Transverse colon (tissue), 4 donors: ENCODE measurements around the gene ZDHHC7. TPM values are rescaled to one million over a fixed set of nuclear protein-coding genes. Genes with fewer than 3 reads are reported as not detected.

Experiments
- DNase-seq: peaks from one replicate; pipeline ENCODE4 v3.0.0-alpha.2; 2019
- H3K27ac ChIP-seq, 4 donors: fragments of 200-600 bp; sonication (generic); 2 replicates each; pipeline ENCODE4 v1.5.1; 2016 to 2018; ENCODE audit warnings: inconsistent platforms in 4 of 4
- H3K27me3 ChIP-seq: fragments of 200-600 bp; sonication (generic); 2 replicates; pipeline ENCODE4 v1.5.1; 2017; ENCODE audit warnings: inconsistent platforms
- H3K36me3 ChIP-seq, 4 donors: fragments of 200-600 bp; sonication (generic); 2 replicates each; pipeline ENCODE4 v1.5.1; 2017 to 2019; ENCODE audit warnings: inconsistent platforms in 4 of 4
- H3K4me1 ChIP-seq, 4 donors: fragments of 200-600 bp; sonication (generic); 2 replicates each; pipeline ENCODE4 v1.5.1; 2017 to 2020; ENCODE audit warnings: inconsistent platforms in 4 of 4
- H3K4me3 ChIP-seq, 4 donors: fragments of 200-600 bp; sonication (generic); 1 replicate in 1 of 4; 2 replicates in 3 of 4; pipeline versions ENCODE4 v1.5.1 to v1.6.1; 2017 to 2019; ENCODE audit warnings: inconsistent platforms in 4 of 4
- H3K9me3 ChIP-seq, 2 donors: fragments of 200-600 bp; sonication (generic); 2 replicates each; pipeline ENCODE4 v1.5.1; 2017 to 2019; ENCODE audit warnings: inconsistent platforms in 2 of 2
- CTCF ChIP-seq, 5 experiments: fragments of 200-600 bp in 3 of 5; fragments of 450-650 bp in 2 of 5; sonication (generic) in 3 of 5; IDR thresholded peaks; 1 replicate in 2 of 5; 2 replicates in 3 of 5; pipeline ENCODE4 v1.5.1; 2016 to 2017; ENCODE audit warnings: antibody characterized with exemption in 5 of 5, inconsistent platforms in 3 of 5, mild to moderate bottlenecking in 2 of 5, moderate library complexity in 1 of 5
- EP300 ChIP-seq: sonication (generic); formaldehyde crosslinking; IDR thresholded peaks from one replicate; pipeline ENCODE4 v1.6.1; 2017; ENCODE audit warnings: antibody characterized with exemption, low read depth
- POLR2A ChIP-seq: fragments of 450-650 bp; IDR thresholded peaks from one replicate; pipeline ENCODE4 v1.6.1; 2016; ENCODE audit warnings: antibody characterized with exemption, mild to moderate bottlenecking, moderate library complexity
- POLR2AphosphoS5 ChIP-seq, 3 donors: sonication (generic); formaldehyde crosslinking; IDR thresholded peaks; one replicate each; pipeline ENCODE4 v1.6.1; 2016; ENCODE audit warnings: antibody characterized with exemption in 3 of 3
- WGBS, 2 donors: methylation state at CpG; one replicate each; pipeline ENCODE4 v1.1.5; 2018; ENCODE audit warnings: low coverage in 1 of 2; 5-methylcytosine and 5-hydroxymethylcytosine counted together
- in situ Hi-C, 4 donors: fragments of 200-750 bp; cut with MboI; loops; one replicate each; pipeline versions ENCODE4 v1.15.0 to v1.15.1; 2017; ENCODE audit warnings: low sequenced_read_pairs in 3 of 4, low pct_ligation_motif_present in 1 of 4, low pct_unique_long_range_greater_than_20kb in 1 of 4
- intact Hi-C: fragments of 100-400 bp; cut with DNase I; formaldehyde crosslinking; loops from one replicate; pipeline ENCODE4 v1.15.1; 2023; ENCODE audit warnings: low total_unique reads
- total RNA-seq, 4 donors: library from RNA; depleted of rRNA; stranded (reverse); fragments of >200 nt; gene quantifications; one replicate each; pipeline ENCODE4 v1.1.0, GENCODE V29; 2016

The ZDHHC7 gene
- total RNA-seq, 4 donors from 2014 or later = 100 to 940 (median 120) TPM

GRCh38 chr16:85045641-85046471, 34.5 kb upstream of the ZDHHC7 start:
- no peaks in the 10 kb centered on the region for H3K36me3 ChIP-seq
- WGBS, 2 donors = 87 to 89% methylated on average over 7 to 22 of the region's 23 CpGs
- TF ChIP-seq CTCF (IDR thresholded peaks at IDR 0.05) (no peak), EP300 (no peak), POLR2A (no peak), POLR2AphosphoS5 (IDR thresholded peaks at IDR 0.05) (no peak)
- no peaks in the 10 kb centered on the region for H3K9me3 ChIP-seq
- no peak for DNase-seq
- H3K4me3 ChIP-seq = no peak overlapping the region
- H3K27me3 ChIP-seq = no peaks in the 10 kb centered on the region
- in situ Hi-C loops (no loop called here), intact Hi-C loops (no loop called here)
- peaks cover 15 to 50% (median 31%) of the 10 kb centered on the region in 4 donors for H3K4me1 ChIP-seq
- H3K27ac ChIP-seq = no peak overlapping the region

- TF ChIP-seq CTCF (IDR thresholded peaks at IDR 0.05) (no peak), POLR2AphosphoS5 (IDR thresholded peaks at IDR 0.05) (no peak), EP300 (no peak), POLR2A (no peak)
- 90 to 95% methylated on average over 4 to 5 of the region's 5 CpGs for WGBS, 2 donors
- in situ Hi-C loops = no loop called here
- no peaks in the 10 kb centered on the region for H3K9me3 ChIP-seq
- no peak for DNase-seq
- H3K27me3 ChIP-seq = no peaks in the 10 kb centered on the region
- H3K36me3 ChIP-seq = no peaks in the 10 kb centered on the region
- no peak overlapping the region for H3K4me3 ChIP-seq
- H3K4me1 ChIP-seq = peaks cover 10 to 46% (median 24%) of the 10 kb centered on the region in 4 donors
- intact Hi-C loops = no loop called here
- H3K27ac ChIP-seq = no peak overlapping the region
These were observed 33.7 kb upstream of the ZDHHC7 start for GRCh38 chr16:85045077-85045476.

GRCh38 chr16:85042606-85043005, 31.3 kb upstream of the ZDHHC7 start:
- in situ Hi-C loops = no loop called here
- H3K9me3 ChIP-seq = no peaks in the 10 kb centered on the region
- H3K27me3 ChIP-seq = no peaks in the 10 kb centered on the region
- no peak for TF ChIP-seq POLR2A
- H3K36me3 ChIP-seq = no peaks in the 10 kb centered on the region
- intact Hi-C loops = no loop called here
- 45 to 80% methylated on average over 1 to 6 of the region's 6 CpGs for WGBS, 2 donors
- peaks cover 8 to 24% (median 11%) of the 10 kb centered on the region in 4 donors for H3K4me1 ChIP-seq
- H3K4me3 ChIP-seq = no peak overlapping the region
- no peak overlapping the region for H3K27ac ChIP-seq
- no peak for DNase-seq

GRCh38 chr16:85042167-85042526, 30.8 kb upstream of the ZDHHC7 start:
- H3K27ac ChIP-seq = no peak overlapping the region
- H3K4me1 ChIP-seq = peaks cover 3 to 24% (median 7%) of the 10 kb centered on the region in 4 donors
- no peak for TF ChIP-seq POLR2A
- no peak for TF ChIP-seq CTCF (IDR thresholded peaks at IDR 0.05)
- no peak for TF ChIP-seq EP300
- no peak for TF ChIP-seq POLR2AphosphoS5 (IDR thresholded peaks at IDR 0.05)
- H3K36me3 ChIP-seq = peaks cover 0 to 3% (median 0%) of the 10 kb centered on the region in 4 donors
- WGBS, 2 donors = 84 to 96% methylated on average over 3 to 6 of the region's 6 CpGs
- intact Hi-C loops (no loop called here), in situ Hi-C loops (no loop called here)
- no peak overlapping the region for H3K4me3 ChIP-seq
- H3K27me3 ChIP-seq = no peaks in the 10 kb centered on the region
- DNase-seq = no peak
- H3K9me3 ChIP-seq = no peaks in the 10 kb centered on the region
